ENCODE measurements around the gene UBE2K.
A peak's percentile ranks its signal among the peaks of the same experiment; 100 is the strongest.

UBE2K gene

GRCh38 chr4:39706334-39706733 is 8.4 kb downstream of the UBE2K start:
- ATAC-seq = peak; percentile 88
- no peak for TF ChIP-seq ZNF8 (CRISPR knock-in tag; IDR thresholded peaks at IDR 0.05)
- TF ChIP-seq ISL1 (CRISPR knock-in tag; IDR thresholded peaks at IDR 0.05) = no peak
- TF ChIP-seq ZNF70 (CRISPR knock-in tag; IDR thresholded peaks at IDR 0.05) = no peak
- no peak for TF ChIP-seq GLIS3 (CRISPR knock-in tag; IDR thresholded peaks at IDR 0.05)
- TF ChIP-seq TOX (CRISPR knock-in tag; IDR thresholded peaks at IDR 0.05; ENCODE audit: borderline replicate concordance) = no peak
- TF ChIP-seq TCF4 (CRISPR knock-in tag; IDR thresholded peaks at IDR 0.05; ENCODE audit: borderline replicate concordance) = no peak

GRCh38 chr4:39706741-39707511 is 9.0 kb downstream of the UBE2K start:
- TF ChIP-seq CSRNP3 (CRISPR knock-in tag; IDR thresholded peaks at IDR 0.05) (no peak), ZC3H10 (CRISPR knock-in tag; IDR thresholded peaks at IDR 0.05) (no peak), POU6F1 (CRISPR knock-in tag; IDR thresholded peaks at IDR 0.05; ENCODE audit: borderline replicate concordance, low read depth) (no peak), PATZ1 (CRISPR knock-in tag; IDR thresholded peaks at IDR 0.05; ENCODE audit: borderline replicate concordance) (no peak), ZNF70 (CRISPR knock-in tag; IDR thresholded peaks at IDR 0.05) (no peak), BACH2 (CRISPR knock-in tag; IDR thresholded peaks at IDR 0.05; ENCODE audit: borderline replicate concordance) (no peak), ARNTL (CRISPR knock-in tag; IDR thresholded peaks at IDR 0.05; ENCODE audit: borderline replicate concordance, low read depth) (no peak), PPARA (CRISPR knock-in tag; IDR thresholded peaks at IDR 0.05; ENCODE audit: borderline replicate concordance) (no peak), RARB (CRISPR knock-in tag; IDR thresholded peaks at IDR 0.05) (no peak), ZFP3 (CRISPR knock-in tag; IDR thresholded peaks at IDR 0.05) (no peak), ISL1 (CRISPR knock-in tag; IDR thresholded peaks at IDR 0.05) (no peak), GLIS3 (CRISPR knock-in tag; IDR thresholded peaks at IDR 0.05) (no peak), SNAI2 (CRISPR knock-in tag; IDR thresholded peaks at IDR 0.05) (no peak), CREB5 (CRISPR knock-in tag; IDR thresholded peaks at IDR 0.05; ENCODE audit: low read depth) (no peak), ZFP30 (CRISPR knock-in tag; IDR thresholded peaks at IDR 0.05) (no peak), ZNF565 (CRISPR knock-in tag; conservative IDR thresholded peaks at IDR 0.05; ENCODE audit: low read depth) (no peak), CSDC2 (CRISPR knock-in tag; IDR thresholded peaks at IDR 0.05) (no peak), ZNF8 (CRISPR knock-in tag; IDR thresholded peaks at IDR 0.05) (no peak), TOX (CRISPR knock-in tag; IDR thresholded peaks at IDR 0.05; ENCODE audit: borderline replicate concordance) (no peak)
- ATAC-seq = peak; percentile 23; the same call in 2 of the 3 replicates

- no peak for ATAC-seq
- no peak for TF ChIP-seq ZFP30 (CRISPR knock-in tag; IDR thresholded peaks at IDR 0.05)
- no peak for TF ChIP-seq POU6F1 (CRISPR knock-in tag; IDR thresholded peaks at IDR 0.05; ENCODE audit: borderline replicate concordance, low read depth)
- TF ChIP-seq ZNF8 (CRISPR knock-in tag; IDR thresholded peaks at IDR 0.05) = no peak
- TF ChIP-seq CSRNP3 (CRISPR knock-in tag; IDR thresholded peaks at IDR 0.05) = no peak
- no peak for TF ChIP-seq SNAI2 (CRISPR knock-in tag; IDR thresholded peaks at IDR 0.05)
- no peak for TF ChIP-seq PATZ1 (CRISPR knock-in tag; IDR thresholded peaks at IDR 0.05; ENCODE audit: borderline replicate concordance)
- no peak for TF ChIP-seq BACH2 (CRISPR knock-in tag; IDR thresholded peaks at IDR 0.05; ENCODE audit: borderline replicate concordance)
- TF ChIP-seq OSR1 (CRISPR knock-in tag; IDR thresholded peaks at IDR 0.05) = no peak
- no peak for TF ChIP-seq ZNF70 (CRISPR knock-in tag; IDR thresholded peaks at IDR 0.05)
Measured at GRCh38 chr4:39710098-39710896, 12.4 kb downstream of the UBE2K start.
